Endodermal cell (in vitro differentiated cells): ENCODE data around the gene PPARG. TPM values are rescaled to one million over a fixed set of nuclear protein-coding genes. Genes with fewer than 3 reads are reported as not detected.

Experiments used
- DNase-seq: peaks from one replicate; pipeline ENCODE4 v3.0.0-alpha.2; 2017
- H3K27ac ChIP-seq: 2 replicates; pipeline ENCODE4 v1.5.1; 2013; ENCODE audit warnings: mild to moderate bottlenecking, low read depth, low read length, moderate library complexity
- H3K27me3 ChIP-seq: 2 replicates; pipeline ENCODE4 v1.6.1; 2013; ENCODE audit warnings: mild to moderate bottlenecking, low read length, moderate library complexity; ENCODE audit not compliant: insufficient read depth, control insufficient read depth, poor library complexity, severe bottlenecking
- H3K36me3 ChIP-seq: 2 replicates; pipeline ENCODE4 v1.7.0; 2013; ENCODE audit warnings: mild to moderate bottlenecking, low read length, moderate library complexity; ENCODE audit not compliant: control insufficient read depth, insufficient read depth
- H3K4me1 ChIP-seq: one replicate; pipeline ENCODE4 v1.7.0; 2013; ENCODE audit warnings: low read length; ENCODE audit not compliant: control insufficient read depth, insufficient read depth
- H3K4me3 ChIP-seq: 2 replicates; pipeline ENCODE4 v1.5.1; 2013; ENCODE audit warnings: mild to moderate bottlenecking, low read length, moderate library complexity
- H3K9ac ChIP-seq: 2 replicates; pipeline ENCODE4 v1.6.1; 2013; ENCODE audit warnings: mild to moderate bottlenecking, low read length, moderate library complexity; ENCODE audit not compliant: poor library complexity, severe bottlenecking; ENCODE audit errors: extremely low read depth
- H3K9me3 ChIP-seq: 2 replicates; pipeline ENCODE4 v1.6.1; 2013; ENCODE audit warnings: mild to moderate bottlenecking, low read length, moderate library complexity; ENCODE audit not compliant: control insufficient read depth
- H3K27ac Mint-ChIP-seq: 2 replicates; pipeline ENCODE4 v1.8.0; 2020; ENCODE audit warnings: mixed read lengths
- H3K27me3 Mint-ChIP-seq: 2 replicates; pipeline ENCODE4 v1.8.0; 2021; ENCODE audit warnings: mild to moderate bottlenecking, mixed read lengths; ENCODE audit not compliant: insufficient read depth
- H3K36me3 Mint-ChIP-seq: 2 replicates; pipeline ENCODE4 v1.8.0; 2020; ENCODE audit warnings: low read depth, mixed read lengths
- H3K4me1 Mint-ChIP-seq: 2 replicates; pipeline ENCODE4 v1.8.0; 2020; ENCODE audit warnings: mixed read lengths
- H3K4me3 Mint-ChIP-seq: 2 replicates; pipeline ENCODE4 v1.8.0; 2020; ENCODE audit warnings: mild to moderate bottlenecking, moderate library complexity, mixed read lengths
- H3K9me3 Mint-ChIP-seq: 2 replicates; pipeline ENCODE4 v1.8.0; 2020; ENCODE audit warnings: mild to moderate bottlenecking, mixed read lengths
- WGBS, 2 experiments: methylation state at CpG; one replicate each; pipeline versions ENCODE4 v1.1.5 to v1.1.7; 2013; ENCODE audit warnings: missing lambda C conversion rate in 2 of 2, mixed read lengths in 1 of 2; ENCODE audit not compliant: insufficient coverage in 1 of 2, insufficient read length in 1 of 2; 5-methylcytosine and 5-hydroxymethylcytosine counted together
- total RNA-seq, 2 donors: library from RNA; stranded (reverse); fragmentation: NEBNext Ultra II Directional in 1 of 2; extraction: Animal tissue kit (Norgen Biotek cat#: 25700) in 1 of 2; gene quantifications; 2 replicates in 1 of 2; 3 replicates in 1 of 2; pipeline ENCODE4 v1.2.1, GENCODE V29; 2021
- TF ChIP-seq, protein P1 (sequence below): fragments of 200-600 bp; sonication (generic); conservative IDR thresholded peaks from 2 replicates; pipeline ENCODE4 v1.5.0; 2021; ENCODE audit warnings: antibody characterized with exemption, mild to moderate bottlenecking

The PPARG gene
- total RNA-seq, 2 donors from 2014 or later, result 3.8 to 4.5 TPM

DNA sequence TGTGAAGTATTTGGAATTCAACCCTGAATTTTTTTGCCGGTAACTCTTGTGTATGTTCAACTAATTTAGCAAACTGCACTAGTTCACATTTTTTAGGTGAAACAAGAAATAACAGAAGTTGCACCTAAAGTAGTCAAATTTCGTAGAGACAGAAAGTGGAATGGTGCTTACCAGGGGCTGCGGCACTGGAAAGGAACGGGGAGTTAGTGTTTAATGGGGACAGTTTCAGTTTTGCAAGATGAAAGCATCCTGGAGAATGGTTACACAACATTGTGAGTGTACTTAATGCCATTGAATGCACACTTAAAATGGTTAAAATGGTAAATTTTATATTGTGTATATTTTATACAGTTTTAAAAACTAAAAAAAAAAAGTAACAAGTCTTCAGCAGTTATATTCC, 27.4 kb downstream of the PPARG start:
- H3K36me3 Mint-ChIP-seq, result no peaks in the 10 kb centered on the region
- H3K9ac ChIP-seq, result no peak overlapping the region
- H3K27me3 ChIP-seq, result no peaks in the 10 kb centered on the region
- no peaks in the 10 kb centered on the region for H3K36me3 ChIP-seq
- TF ChIP-seq, protein P1, sequence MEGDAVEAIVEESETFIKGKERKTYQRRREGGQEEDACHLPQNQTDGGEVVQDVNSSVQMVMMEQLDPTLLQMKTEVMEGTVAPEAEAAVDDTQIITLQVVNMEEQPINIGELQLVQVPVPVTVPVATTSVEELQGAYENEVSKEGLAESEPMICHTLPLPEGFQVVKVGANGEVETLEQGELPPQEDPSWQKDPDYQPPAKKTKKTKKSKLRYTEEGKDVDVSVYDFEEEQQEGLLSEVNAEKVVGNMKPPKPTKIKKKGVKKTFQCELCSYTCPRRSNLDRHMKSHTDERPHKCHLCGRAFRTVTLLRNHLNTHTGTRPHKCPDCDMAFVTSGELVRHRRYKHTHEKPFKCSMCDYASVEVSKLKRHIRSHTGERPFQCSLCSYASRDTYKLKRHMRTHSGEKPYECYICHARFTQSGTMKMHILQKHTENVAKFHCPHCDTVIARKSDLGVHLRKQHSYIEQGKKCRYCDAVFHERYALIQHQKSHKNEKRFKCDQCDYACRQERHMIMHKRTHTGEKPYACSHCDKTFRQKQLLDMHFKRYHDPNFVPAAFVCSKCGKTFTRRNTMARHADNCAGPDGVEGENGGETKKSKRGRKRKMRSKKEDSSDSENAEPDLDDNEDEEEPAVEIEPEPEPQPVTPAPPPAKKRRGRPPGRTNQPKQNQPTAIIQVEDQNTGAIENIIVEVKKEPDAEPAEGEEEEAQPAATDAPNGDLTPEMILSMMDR, result no peak
- WGBS, 2 experiments, result 95 to 97% methylated on average over 4 of the region's 4 CpGs
- DNase-seq, result no peak
- H3K27ac Mint-ChIP-seq, result no peak overlapping the region
- H3K27me3 Mint-ChIP-seq, result peaks cover 4% of the 10 kb centered on the region
- H3K4me1 ChIP-seq, result no peaks in the 10 kb centered on the region
- H3K9me3 Mint-ChIP-seq, result no peaks in the 10 kb centered on the region
- H3K4me3 ChIP-seq, result no peak overlapping the region
- no peak overlapping the region for H3K27ac ChIP-seq
- no peaks in the 10 kb centered on the region for H3K9me3 ChIP-seq
- no peak overlapping the region for H3K4me3 Mint-ChIP-seq
- H3K4me1 Mint-ChIP-seq, result no peaks in the 10 kb centered on the region

DNA sequence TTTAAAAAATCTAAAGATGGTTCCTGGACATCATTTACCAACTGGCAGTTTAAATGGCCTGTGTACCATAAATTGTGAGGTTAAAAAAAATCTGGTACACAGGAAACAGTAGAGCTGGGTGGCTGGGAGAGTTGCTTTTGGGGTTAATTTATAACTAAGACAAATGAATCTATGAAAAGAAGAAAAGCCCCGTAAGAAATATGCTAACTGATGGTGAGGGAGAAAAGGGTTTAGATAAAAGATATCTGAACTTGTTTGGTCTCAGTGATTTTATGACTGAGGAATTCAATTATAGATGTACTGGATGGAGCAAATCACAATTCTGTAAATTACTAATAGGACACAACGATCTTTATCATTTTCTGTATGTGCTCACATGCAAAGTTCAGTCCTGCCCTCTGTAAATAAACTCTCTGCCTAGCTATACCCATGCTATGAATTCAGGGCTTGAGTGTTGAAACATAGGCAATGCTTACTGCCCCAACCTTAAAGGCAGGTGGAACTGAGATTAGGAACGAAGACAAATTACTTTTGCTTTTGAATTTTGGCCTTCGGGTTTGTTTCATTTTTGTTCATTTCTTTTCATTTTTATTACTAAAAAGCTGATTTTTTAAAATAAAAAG, 28.0 kb downstream of the PPARG start:
- no peak overlapping the region for H3K27ac ChIP-seq
- Mint-ChIP-seq H3K9me3 (no peaks in the 10 kb centered on the region), H3K4me3 (no peak overlapping the region), H3K4me1 (no peaks in the 10 kb centered on the region), H3K36me3 (no peaks in the 10 kb centered on the region), H3K27ac (peak overlapping the region; percentile 1), H3K27me3 (peaks cover 2% of the 10 kb centered on the region)
- H3K36me3 ChIP-seq, result no peaks in the 10 kb centered on the region
- H3K4me1 ChIP-seq, result no peaks in the 10 kb centered on the region
- H3K4me3 ChIP-seq, result no peak overlapping the region
- H3K9me3 ChIP-seq, result no peaks in the 10 kb centered on the region
- no peak overlapping the region for H3K9ac ChIP-seq
- WGBS, 2 experiments, result 94 to 100% methylated on average over 3 to 4 of the region's 4 CpGs
- H3K27me3 ChIP-seq, result no peaks in the 10 kb centered on the region
- TF ChIP-seq, protein P1, result no peak
- DNase-seq, result no peak

DNA sequence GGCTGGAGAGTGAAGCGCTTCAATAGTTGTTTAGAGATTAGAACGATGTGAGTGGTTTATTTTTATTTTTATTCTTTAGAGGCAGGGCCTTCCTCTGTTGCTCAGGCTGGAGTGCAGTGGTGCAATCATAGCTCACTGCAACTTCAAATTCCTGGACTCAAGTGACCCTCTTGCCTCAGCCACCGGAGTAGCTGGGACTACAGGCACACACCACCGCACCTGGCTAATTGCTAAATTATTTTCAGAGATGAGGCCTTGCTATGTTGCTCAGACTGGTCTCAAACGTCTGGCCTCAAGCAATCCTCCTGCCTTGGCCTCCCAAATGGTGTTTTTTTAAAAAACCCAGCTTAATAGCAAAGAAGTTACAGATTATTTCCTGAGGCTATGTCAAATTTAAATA, 29.0 kb downstream of the PPARG start:
- Histone ChIP-seq H3K9me3 (no peaks in the 10 kb centered on the region), H3K4me3 (no peak overlapping the region), H3K9ac (no peak overlapping the region), H3K27me3 (no peaks in the 10 kb centered on the region), H3K27ac (no peak overlapping the region), H3K4me1 (no peaks in the 10 kb centered on the region), H3K36me3 (no peaks in the 10 kb centered on the region)
- no peak overlapping the region for H3K4me3 Mint-ChIP-seq
- H3K27me3 Mint-ChIP-seq, result peaks cover 2% of the 10 kb centered on the region
- no peaks in the 10 kb centered on the region for H3K9me3 Mint-ChIP-seq
- H3K4me1 Mint-ChIP-seq, result no peaks in the 10 kb centered on the region
- WGBS, 2 experiments, result 73 to 95% methylated on average over 3 to 5 of the region's 5 CpGs
- no peak overlapping the region for H3K27ac Mint-ChIP-seq
- TF ChIP-seq, protein P1, result no peak
- DNase-seq, result no peak
- no peaks in the 10 kb centered on the region for H3K36me3 Mint-ChIP-seq
